CD4-positive, alpha-beta memory T cell (primary cell): ENCODE results near the gene TECPR1. TPM values are rescaled to one million over a fixed set of nuclear protein-coding genes. Genes with fewer than 3 reads are reported as not detected.
A peak's percentile ranks its signal among the peaks of the same experiment; 100 is the strongest.

Experiments
- CTCF ChIA-PET: fragments of 350-600 bp; sonication (Branson Sonifier 250); formaldehyde crosslinking; loops from one replicate; lab custom pipeline; 2021; ENCODE audit warnings: inconsistent platforms; ENCODE audit not compliant: partially characterized antibody; lab: Charles Lee
- POLR2A ChIA-PET: fragments of 350-600 bp; sonication (Branson Sonifier 250); formaldehyde crosslinking; loops from one replicate; lab custom pipeline; 2021; ENCODE audit not compliant: partially characterized antibody; lab: Charles Lee
- DNase-seq, 5 donors: peaks; one replicate each; pipeline versions ENCODE4 v3.0.0 to v3.0.0-alpha.2; 2020 to 2022; ENCODE audit warnings: mixed read lengths in 1 of 5
- H3K27ac ChIP-seq: one replicate; pipeline ENCODE4 v1.7.0; 2013; ENCODE audit warnings: low read depth, low read length
- H3K27me3 ChIP-seq: 2 replicates; pipeline ENCODE4 v1.7.0; 2013; ENCODE audit warnings: mild to moderate bottlenecking, low read length, moderate library complexity; ENCODE audit not compliant: insufficient read depth
- H3K36me3 ChIP-seq: 2 replicates; pipeline ENCODE4 v1.7.0; 2013; ENCODE audit warnings: mild to moderate bottlenecking, low read length, moderate library complexity; ENCODE audit not compliant: insufficient read depth
- H3K4me1 ChIP-seq: 2 replicates; pipeline ENCODE4 v1.7.0; 2013; ENCODE audit warnings: mild to moderate bottlenecking, low read length, moderate library complexity; ENCODE audit not compliant: insufficient read depth
- H3K4me3 ChIP-seq, 2 donors: one replicate each; pipeline ENCODE4 v1.7.0; 2013; ENCODE audit warnings: low read length in 2 of 2, mild to moderate bottlenecking in 1 of 2
- H3K9me3 ChIP-seq, 2 donors: one replicate each; pipeline ENCODE4 v1.7.0; 2013; ENCODE audit warnings: low read length in 2 of 2, control low read depth in 1 of 2; ENCODE audit not compliant: control insufficient read depth in 1 of 2
- H3K27ac Mint-ChIP-seq, 7 donors: one replicate each; pipeline ENCODE4 v1.8.0; 2020 to 2021; ENCODE audit warnings: mixed read lengths in 7 of 7, mild to moderate bottlenecking in 6 of 7, inconsistent platforms in 3 of 7, moderate library complexity in 3 of 7
- H3K27me3 Mint-ChIP-seq, 2 donors: one replicate each; pipeline ENCODE4 v1.8.0; 2020 to 2021; ENCODE audit warnings: mixed read lengths in 2 of 2
- H3K36me3 Mint-ChIP-seq, 2 donors: one replicate each; pipeline ENCODE4 v1.8.0; 2020 to 2021; ENCODE audit warnings: mixed read lengths in 2 of 2, inconsistent platforms in 1 of 2, mild to moderate bottlenecking in 1 of 2
- H3K4me1 Mint-ChIP-seq, 4 donors: one replicate each; pipeline ENCODE4 v1.8.0; 2020 to 2021; ENCODE audit warnings: mixed read lengths in 4 of 4, mild to moderate bottlenecking in 1 of 4
- H3K4me3 Mint-ChIP-seq, 8 donors: one replicate each; pipeline ENCODE4 v1.8.0; 2020 to 2021; ENCODE audit warnings: mixed read lengths in 8 of 8, mild to moderate bottlenecking in 7 of 8, moderate library complexity in 6 of 8, inconsistent platforms in 3 of 8
- H3K9me3 Mint-ChIP-seq, 8 donors: one replicate each; pipeline ENCODE4 v1.8.0; 2020 to 2021; ENCODE audit warnings: mixed read lengths in 8 of 8, mild to moderate bottlenecking in 5 of 8, inconsistent platforms in 3 of 8, moderate library complexity in 1 of 8
- intact Hi-C: fragments of 100-400 bp; cut with micrococcal nuclease; formaldehyde crosslinking; loops from one replicate; pipeline ENCODE4 v1.15.1; 2023
- polyA plus RNA-seq, 2 donors: library from polyadenylated mRNA; unstranded; fragments of 300-500 nt; fragmentation: Illumina TruSeq; gene quantifications; one replicate each; pipeline ENCODE4 v1.2.3, GENCODE V29; 2021
- total RNA-seq, 2 experiments: library from RNA; stranded (reverse); gene quantifications; one replicate each; pipeline ENCODE4 v1.2.3, GENCODE V29; 2021

TECPR1 gene
- total and polyA plus RNA-seq, 4 experiments from 2014 or later = 17.3 to 147 (median 85.9) TPM

DNA sequence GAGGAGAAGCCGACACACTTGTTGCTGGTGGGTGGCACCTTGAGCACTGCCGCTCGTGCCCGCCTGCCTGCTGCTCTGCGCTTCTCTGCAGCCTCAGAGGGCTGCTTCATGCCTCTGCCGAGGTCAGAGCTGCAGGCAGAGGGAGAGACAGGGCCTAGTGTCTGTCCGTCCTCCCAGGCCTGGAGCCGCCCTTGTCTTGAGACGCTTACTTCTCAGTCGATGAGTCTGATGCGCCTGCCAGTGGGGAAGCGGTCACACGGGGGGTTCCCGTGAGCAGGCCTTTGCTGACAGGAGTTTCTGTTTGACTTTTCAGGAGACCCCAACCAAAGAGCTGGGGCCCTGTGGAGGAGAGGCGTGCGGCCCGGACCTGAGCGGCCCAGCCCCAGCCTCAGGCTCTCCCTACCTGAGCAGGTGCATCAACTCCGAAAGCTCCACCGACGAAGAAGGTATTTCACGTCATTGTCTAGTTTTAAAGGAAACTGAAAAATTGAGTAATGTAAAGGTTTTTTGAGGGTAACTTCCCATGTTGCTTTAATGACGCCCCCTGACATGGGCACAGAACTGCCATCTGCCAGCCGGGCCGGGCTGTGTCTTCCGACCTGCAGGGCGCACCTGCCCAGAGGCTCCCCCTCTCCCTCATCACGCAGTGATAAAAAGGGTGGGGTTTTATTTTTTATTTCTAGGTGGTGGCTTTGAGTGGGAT, 48.6 kb downstream of the TECPR1 start:
- no peak overlapping the region for H3K27ac ChIP-seq
- ChIA-PET POLR2A (interaction anchor here (0.7 to 2.7 kb wide), 3 partner anchors 15 to 331 kb away, joined by 3 to 34 read pairs (median 3); partner anchors contain the start of genes ASNS and TECPR1), CTCF (interaction anchor here (1.8 kb wide), 1 partner anchor 97 kb away, joined by 6 read pairs; the partner anchor contains the start of gene LMTK2)
- H3K27me3 ChIP-seq = no peaks in the 10 kb centered on the region
- peaks cover 0 to 4% (median 0%) of the 10 kb centered on the region in 8 donors for H3K9me3 Mint-ChIP-seq
- H3K4me1 ChIP-seq = peaks cover 44% of the 10 kb centered on the region
- intact Hi-C loops = loop anchor here (2.0 to 5.0 kb wide), 2 partner anchors 49 to 77 kb away; partner anchors contain the start of genes BRI3 and TECPR1
- H3K27ac Mint-ChIP-seq = peak overlapping the region in 2 of 7 donors; percentile 35 to 46
- H3K36me3 Mint-ChIP-seq = peaks cover 40 to 47% of the 10 kb centered on the region in 2 donors
- DNase-seq = no peak
- H3K36me3 ChIP-seq = peaks cover 26% of the 10 kb centered on the region
- H3K27me3 Mint-ChIP-seq = no peaks in the 10 kb centered on the region
- no peak overlapping the region for H3K4me3 ChIP-seq
- H3K4me1 Mint-ChIP-seq = peaks cover 25 to 53% (median 40%) of the 10 kb centered on the region in 4 donors
- peak overlapping the region in 4 of 8 donors; percentile 4 to 80 (median 70) for H3K4me3 Mint-ChIP-seq
- no peaks in the 10 kb centered on the region for H3K9me3 ChIP-seq

DNA sequence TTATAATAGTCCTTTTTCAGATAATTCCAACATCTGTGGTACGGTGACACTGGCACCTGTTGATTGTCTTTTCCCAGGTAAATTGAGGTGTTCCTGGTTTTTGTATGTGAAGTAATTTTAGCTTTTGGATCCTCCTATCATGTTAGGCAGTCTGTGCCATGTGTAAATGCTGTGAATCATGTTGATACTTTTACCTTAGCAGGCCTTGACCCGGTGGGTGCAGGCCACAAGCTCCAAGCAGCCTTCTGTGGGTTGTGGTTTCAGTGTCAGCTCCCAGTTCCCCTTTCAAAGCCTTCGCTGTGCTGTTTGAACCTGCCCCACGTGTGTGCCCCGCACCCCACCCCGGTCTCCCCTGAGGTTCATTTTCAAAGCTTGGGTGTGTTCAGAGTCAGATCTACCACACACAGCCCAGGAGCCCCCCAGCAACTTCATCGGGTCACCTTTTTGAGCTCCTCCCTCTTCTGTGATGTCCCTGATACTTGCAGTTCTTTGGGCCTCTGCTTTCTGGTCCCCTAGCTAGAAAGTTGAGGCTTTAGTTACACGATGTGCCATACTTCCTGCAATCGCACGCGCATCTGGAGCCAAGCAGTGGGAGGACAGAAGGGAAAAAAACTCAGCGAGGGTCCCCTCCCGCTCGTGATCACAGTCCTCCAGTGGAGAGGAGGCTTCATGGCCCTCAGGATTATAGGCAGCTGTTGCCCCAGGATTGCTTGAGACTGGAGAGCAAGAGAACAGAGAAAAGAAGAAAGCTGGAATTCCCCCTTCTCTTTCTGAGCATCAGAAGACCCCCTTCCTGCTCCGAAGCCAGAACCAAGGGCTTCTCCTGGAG, 49.5 kb downstream of the TECPR1 start:
- Mint-ChIP-seq H3K27ac (peak overlapping the region; percentile 43 to 93 (median 88)), H3K36me3 (peaks cover 44 to 54% of the 10 kb centered on the region in 2 donors), H3K4me1 (peaks cover 25 to 53% (median 40%) of the 10 kb centered on the region in 4 donors)

DNA sequence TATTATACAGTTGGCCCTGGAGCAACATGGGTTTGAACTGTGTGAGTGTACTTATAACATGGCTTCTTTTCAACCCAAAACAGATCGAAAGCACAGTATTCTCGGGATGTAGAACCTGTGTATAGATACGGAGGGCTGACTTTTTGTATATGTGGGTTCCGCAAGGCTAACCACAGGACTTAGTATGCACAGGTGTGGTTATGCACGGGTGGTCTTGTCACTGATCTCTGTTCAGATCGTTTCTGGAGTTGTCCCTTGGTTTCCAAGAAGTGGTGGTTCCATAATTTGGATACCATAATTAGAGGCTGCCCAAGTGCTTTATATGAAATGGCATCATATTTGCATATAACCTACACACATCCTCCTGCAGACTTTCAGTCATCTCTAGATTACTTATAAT, 51.7 kb downstream of the TECPR1 start:
- no peak overlapping the region for H3K27ac ChIP-seq
- Mint-ChIP-seq H3K4me1 (peaks cover 26 to 48% (median 41%) of the 10 kb centered on the region in 4 donors), H3K4me3 (no peak overlapping the region), H3K27me3 (no peaks in the 10 kb centered on the region), H3K27ac (peak overlapping the region in 2 of 7 donors; percentile 59 to 63), H3K9me3 (peaks cover 0 to 7% (median 1%) of the 10 kb centered on the region in 8 donors), H3K36me3 (peaks cover 42 to 48% of the 10 kb centered on the region in 2 donors)
- H3K9me3 ChIP-seq = no peaks in the 10 kb centered on the region
- POLR2A ChIA-PET = no interaction called here
- no peak overlapping the region for H3K4me3 ChIP-seq
- no peaks in the 10 kb centered on the region for H3K27me3 ChIP-seq
- H3K4me1 ChIP-seq = peaks cover 44% of the 10 kb centered on the region
- intact Hi-C loops = loop anchor here (5.0 kb wide), 1 partner anchor 52 kb away; the partner anchor contains the start of gene TECPR1
- CTCF ChIA-PET = interaction anchor here (2.6 kb wide), 1 partner anchor 32 kb away, joined by 9 read pairs; no protein-coding TSS in a partner anchor
- H3K36me3 ChIP-seq = peaks cover 16% of the 10 kb centered on the region
- DNase-seq = no peak

More for the DNA sequence above, 49.5 kb downstream of the TECPR1 start:
- no peaks in the 10 kb centered on the region for H3K27me3 Mint-ChIP-seq
- Histone ChIP-seq H3K9me3 (no peaks in the 10 kb centered on the region), H3K27me3 (no peaks in the 10 kb centered on the region), H3K4me3 (peak overlapping the region in 1 of 2 donors; percentile 14), H3K27ac (peak overlapping the region; percentile 2), H3K4me1 (peaks cover 44% of the 10 kb centered on the region), H3K36me3 (peaks cover 26% of the 10 kb centered on the region)
- ChIA-PET POLR2A (interaction anchor here (0.7 to 2.7 kb wide), 4 partner anchors 10 to 330 kb away, joined by 3 to 34 read pairs (median 4); partner anchors contain the start of genes ASNS and TECPR1), CTCF (interaction anchor here (0.8 to 2.6 kb wide), 4 partner anchors 34 to 227 kb away, joined by 3 to 9 read pairs (median 4); partner anchors contain the start of gene LMTK2)
- H3K9me3 Mint-ChIP-seq = peaks cover 0 to 5% (median 1%) of the 10 kb centered on the region in 8 donors
- intact Hi-C loops = loop anchor here (2.0 to 5.0 kb wide), 2 partner anchors 50 to 78 kb away; partner anchors contain the start of genes BRI3 and TECPR1
- peak overlapping the region; percentile 57 to 82 (median 76) for H3K4me3 Mint-ChIP-seq
- DNase-seq = peak; percentile 56 to 72 (median 66)

DNA sequence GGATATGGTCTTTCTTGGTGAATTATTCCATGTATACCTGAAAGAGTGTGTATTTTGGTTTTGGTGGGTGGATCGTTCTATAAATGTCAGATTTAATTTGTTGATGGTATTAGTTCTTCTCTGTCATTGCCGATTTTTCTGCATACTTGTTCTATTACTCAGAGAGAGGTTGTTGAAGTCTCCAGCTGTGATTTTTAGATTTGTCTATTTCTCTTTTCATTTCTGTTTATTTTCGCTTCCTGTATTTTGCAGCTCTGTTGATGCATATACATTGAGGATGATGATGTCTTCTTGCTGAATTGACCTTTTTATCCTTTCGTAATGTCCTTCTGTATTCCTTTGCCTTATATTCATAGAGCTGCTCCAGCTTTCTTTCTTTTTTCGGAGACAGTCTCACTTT, 52.9 kb downstream of the TECPR1 start:
- no peak for DNase-seq
- Mint-ChIP-seq H3K4me1 (peaks cover 26 to 42% (median 38%) of the 10 kb centered on the region in 4 donors), H3K9me3 (peaks cover 0 to 7% (median 1%) of the 10 kb centered on the region in 8 donors), H3K36me3 (peaks cover 42 to 46% of the 10 kb centered on the region in 2 donors), H3K27me3 (no peaks in the 10 kb centered on the region), H3K4me3 (no peak overlapping the region), H3K27ac (peak overlapping the region in 1 of 7 donors; percentile 60)
- H3K4me1 ChIP-seq = peaks cover 41% of the 10 kb centered on the region
- no peak overlapping the region for H3K4me3 ChIP-seq
- ChIA-PET CTCF (interaction anchor here (0.6 kb wide), 1 partner anchor 212 kb away, joined by 3 read pairs; no protein-coding TSS in a partner anchor), POLR2A (no interaction called here)
- H3K9me3 ChIP-seq = no peaks in the 10 kb centered on the region
- H3K36me3 ChIP-seq = peaks cover 14% of the 10 kb centered on the region
- intact Hi-C loops = no loop called here
- no peak overlapping the region for H3K27ac ChIP-seq
- H3K27me3 ChIP-seq = no peaks in the 10 kb centered on the region

DNA sequence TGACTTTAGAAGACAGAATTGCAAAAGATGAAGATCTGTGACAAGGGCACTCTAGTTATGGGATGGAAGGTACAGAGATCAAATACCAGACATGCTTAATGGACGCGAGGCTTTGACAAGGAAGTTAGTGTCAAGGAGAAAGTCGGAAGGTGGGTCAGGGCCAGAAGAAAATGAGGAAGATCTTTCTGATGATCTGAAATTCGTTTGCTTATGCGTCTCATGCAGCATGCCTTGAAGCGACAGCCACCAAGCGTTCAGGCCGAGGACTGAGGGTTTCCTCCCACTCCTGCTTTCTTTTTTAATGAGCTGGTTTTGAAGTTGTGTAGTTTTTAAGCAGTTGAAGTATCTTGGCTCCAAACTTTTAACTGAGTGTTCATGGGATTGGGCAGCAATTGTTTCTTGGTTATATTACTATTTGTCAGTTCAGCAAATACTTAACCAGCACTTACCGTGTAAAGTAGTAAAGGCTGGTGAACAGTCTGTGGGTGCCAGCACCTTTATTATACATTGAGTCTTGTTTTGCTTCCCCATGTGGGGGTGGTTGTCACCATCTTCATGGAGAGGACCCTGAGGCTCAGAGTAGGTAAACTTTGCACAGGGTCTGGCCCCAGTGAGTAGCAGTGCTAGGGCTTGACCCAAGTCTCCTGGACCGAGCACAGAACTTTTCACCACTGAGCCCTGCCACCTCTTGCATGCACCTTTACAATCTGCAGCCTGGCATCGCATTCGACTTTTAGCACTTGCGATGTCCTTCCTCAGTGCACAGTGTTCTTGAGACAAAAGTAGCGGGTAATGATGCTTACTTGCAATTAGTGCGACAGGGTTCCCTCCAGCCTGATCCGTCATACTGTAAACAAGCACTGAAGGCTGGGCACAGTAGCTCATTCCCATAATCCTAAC, 55.1 kb downstream of the TECPR1 start:
- Mint-ChIP-seq H3K27me3 (no peaks in the 10 kb centered on the region), H3K9me3 (peaks cover 0 to 7% (median 1%) of the 10 kb centered on the region in 8 donors), H3K27ac (peak overlapping the region in 5 of 7 donors; percentile 51 to 79 (median 59)), H3K36me3 (peaks cover 53 to 54% of the 10 kb centered on the region in 2 donors), H3K4me3 (no peak overlapping the region), H3K4me1 (peaks cover 16 to 23% (median 21%) of the 10 kb centered on the region in 4 donors)
- H3K4me3 ChIP-seq = no peak overlapping the region
- intact Hi-C loops = no loop called here
- H3K4me1 ChIP-seq = peaks cover 19% of the 10 kb centered on the region
- H3K27ac ChIP-seq = no peak overlapping the region
- no peak for DNase-seq
- peaks cover 26% of the 10 kb centered on the region for H3K36me3 ChIP-seq
- no peaks in the 10 kb centered on the region for H3K27me3 ChIP-seq
- POLR2A ChIA-PET = no interaction called here
- no peaks in the 10 kb centered on the region for H3K9me3 ChIP-seq
- CTCF ChIA-PET = interaction anchor here (0.6 to 1.2 kb wide), 3 partner anchors 23 to 30 kb away, joined by 3 read pairs; no protein-coding TSS in a partner anchor
